Lower leg skin (tissue), 3 donors: ENCODE results near the gene CSF2RB.

ENCODE experiments used
- CTCF ChIP-seq, 3 donors: fragments of 450-650 bp; IDR thresholded peaks; one replicate each; pipeline ENCODE4 v1.5.1; 2016; ENCODE audit warnings: antibody characterized with exemption in 3 of 3, mild to moderate bottlenecking in 3 of 3, moderate library complexity in 2 of 3
- POLR2A ChIP-seq, 2 donors: fragments of 450-650 bp; IDR thresholded peaks; one replicate each; pipeline ENCODE4 v1.6.1; 2016 to 2017; ENCODE audit warnings: antibody characterized with exemption in 2 of 2, mild to moderate bottlenecking in 1 of 2, moderate library complexity in 1 of 2

DNA sequence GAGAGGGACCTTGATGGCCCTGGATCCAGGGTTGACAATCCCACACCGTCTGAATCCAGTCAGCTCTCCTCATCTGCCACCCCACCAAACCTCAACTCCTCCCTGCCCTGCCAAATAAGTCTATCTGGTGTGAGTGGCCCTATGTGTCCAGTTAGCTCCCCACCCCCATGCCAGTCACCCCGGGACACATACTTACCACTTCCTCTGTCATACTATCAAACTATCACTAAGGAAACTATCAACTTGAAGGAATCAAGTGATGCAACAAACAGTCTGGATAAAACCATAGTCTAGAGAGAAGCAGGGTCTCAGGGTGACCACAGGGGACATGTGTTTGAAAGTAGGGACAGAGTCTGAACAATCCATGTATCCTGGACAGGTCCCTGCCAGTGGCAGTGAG is 13.2 kb upstream of the CSF2RB start:
- TF ChIP-seq CTCF (IDR thresholded peaks at IDR 0.05) (no peak), POLR2A (IDR thresholded peaks at IDR 0.05) (no peak)
